GM21576 (cell line): ENCODE measurements around the gene ZMIZ1.
"Not testable (repeated sequence)": the region's sequence is repeated elsewhere in the genome, so short reads cannot be mapped to it uniquely, and the experiment has no call there.

ENCODE experiments used
- ATAC-seq: cut with Tn5 transposase; IDR thresholded peaks from one replicate; pipeline ENCODE4 v1.9.1; 2021; ENCODE audit warnings: mild to moderate bottlenecking, moderate library complexity; ENCODE audit not compliant: unreplicated experiment

The ZMIZ1 gene

DNA sequence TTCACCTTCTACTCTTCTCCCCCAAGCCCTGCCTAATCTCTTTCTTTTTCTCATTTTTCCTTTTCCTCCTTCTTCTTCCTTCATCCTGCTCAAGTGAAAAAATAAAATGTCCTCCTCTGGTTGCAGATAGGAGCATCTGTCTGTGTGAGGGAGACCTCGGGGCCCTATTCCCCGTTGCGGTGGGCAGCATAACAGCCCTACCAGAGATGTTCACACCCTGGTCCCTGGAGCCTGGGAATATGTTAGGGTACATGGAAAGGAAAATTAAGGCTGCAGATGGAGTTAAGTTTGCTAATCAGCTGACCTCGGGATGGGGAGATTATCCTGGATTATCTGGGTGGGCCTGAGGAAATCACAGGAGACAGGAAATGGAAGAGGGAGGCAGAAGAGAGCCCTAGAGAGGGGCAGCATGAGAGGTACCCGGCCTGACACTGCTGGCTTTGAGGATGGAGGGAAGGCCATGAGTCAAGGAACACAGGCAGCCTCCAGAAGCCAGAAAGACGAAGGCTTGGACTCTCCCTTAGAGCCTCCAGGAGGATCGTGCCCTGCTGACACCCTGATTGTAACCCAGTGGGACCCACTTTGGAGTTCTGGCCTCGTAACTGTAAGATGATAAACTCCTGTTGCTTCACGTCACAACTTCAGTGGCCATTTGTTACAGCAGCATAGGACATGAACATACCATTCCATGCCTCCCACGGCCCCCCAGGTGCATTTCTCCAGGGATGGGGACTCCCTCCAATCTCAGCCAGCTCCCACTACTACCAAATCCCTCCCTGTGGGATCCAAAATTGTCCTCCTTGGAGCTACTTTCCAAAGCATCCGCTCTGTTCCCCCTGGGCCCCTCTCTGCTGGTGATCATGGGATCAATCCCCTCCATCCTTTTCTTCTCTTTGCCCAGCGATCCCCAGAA lies 39.0 kb upstream of the ZMIZ1 start:
- ATAC-seq, result no peak

DNA sequence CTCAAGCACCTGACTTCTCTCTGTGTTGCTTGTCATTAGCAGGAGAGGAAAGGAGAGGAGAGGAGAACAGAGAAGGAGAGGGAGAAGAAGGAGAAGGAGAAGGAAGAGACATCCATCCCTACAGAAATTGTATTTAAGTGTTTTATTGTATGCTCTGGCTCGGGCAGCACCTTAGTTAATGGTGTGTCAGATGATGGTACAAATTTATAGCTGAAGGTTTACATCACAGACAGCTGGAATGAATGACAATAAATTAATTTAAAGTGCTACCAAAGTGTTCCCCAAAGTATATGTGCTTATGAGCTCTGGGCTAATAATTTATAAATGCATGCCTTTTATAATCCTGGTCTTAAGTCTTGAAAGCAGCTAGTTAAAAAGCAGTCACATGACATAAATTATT lies 38.1 kb upstream of the ZMIZ1 start:
- no peak for ATAC-seq

DNA sequence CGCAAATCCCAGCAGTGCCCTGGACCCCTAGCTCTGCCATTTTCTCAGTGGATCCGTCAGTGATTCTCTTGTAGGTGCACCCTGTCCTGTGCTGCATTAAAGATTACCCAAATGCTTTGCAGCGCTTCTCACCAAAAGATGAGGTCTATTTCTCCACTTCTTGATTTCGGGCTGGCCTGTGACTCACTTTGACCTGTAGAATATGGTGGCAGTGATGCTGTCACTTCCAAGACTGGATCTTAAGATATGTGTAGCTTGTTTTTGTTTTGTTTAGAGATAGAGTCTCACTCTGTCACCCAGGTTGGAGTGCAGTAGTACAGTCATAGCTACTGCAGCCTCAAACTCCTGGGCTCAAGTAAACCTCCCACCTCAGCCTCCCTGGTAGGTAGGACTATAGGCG lies 37.0 kb upstream of the ZMIZ1 start:
- no peak for ATAC-seq

DNA sequence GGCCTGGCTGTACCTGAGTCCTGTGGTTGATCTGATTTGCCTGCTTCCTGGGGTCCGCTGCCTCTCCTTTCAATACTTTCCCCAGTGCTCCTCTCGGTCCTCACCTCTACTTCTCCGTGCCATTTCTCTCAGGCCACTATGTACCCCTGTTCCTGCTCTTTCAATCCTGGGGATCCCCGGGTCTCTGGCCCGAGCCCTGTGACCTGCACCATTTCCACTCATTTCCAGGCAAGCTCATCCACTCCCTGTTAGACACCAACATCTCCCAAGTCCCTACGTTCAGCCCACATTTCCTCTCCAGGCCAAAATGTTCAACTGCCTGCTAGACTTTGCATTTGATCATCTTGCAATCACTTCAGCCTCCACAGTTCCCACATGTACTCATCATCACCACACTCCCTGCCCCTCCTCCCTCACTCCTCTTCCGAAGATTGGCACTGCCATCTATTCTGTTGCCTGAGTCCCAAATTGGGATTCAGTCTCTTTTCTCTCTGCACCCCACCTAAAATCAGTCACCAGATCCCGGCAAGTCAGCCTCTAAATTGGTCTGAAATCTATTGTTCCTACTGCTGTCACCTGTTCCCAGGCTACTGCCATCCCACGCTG lies 34.4 kb upstream of the ZMIZ1 start:
- no peak for ATAC-seq

DNA sequence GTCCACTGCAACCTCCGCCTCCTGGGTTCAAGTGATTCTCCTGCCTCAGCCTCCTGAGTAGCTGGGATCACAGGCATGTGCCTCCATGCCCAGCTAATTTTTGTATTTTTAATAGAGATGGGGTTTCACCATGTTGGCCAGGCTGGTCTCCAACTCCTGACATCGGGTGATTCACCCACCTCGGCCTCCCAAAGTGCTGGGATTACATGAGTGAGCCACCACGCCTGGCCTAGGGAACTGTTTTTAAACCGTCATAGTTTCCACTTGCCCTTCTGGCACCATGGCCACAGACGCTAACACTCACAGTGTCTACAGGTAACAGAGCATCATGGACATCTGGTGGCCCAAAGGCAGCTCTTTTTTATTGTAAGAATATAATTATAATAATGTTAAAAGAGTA lies 32.4 kb upstream of the ZMIZ1 start:
- ATAC-seq, result not testable (repeated sequence)

DNA sequence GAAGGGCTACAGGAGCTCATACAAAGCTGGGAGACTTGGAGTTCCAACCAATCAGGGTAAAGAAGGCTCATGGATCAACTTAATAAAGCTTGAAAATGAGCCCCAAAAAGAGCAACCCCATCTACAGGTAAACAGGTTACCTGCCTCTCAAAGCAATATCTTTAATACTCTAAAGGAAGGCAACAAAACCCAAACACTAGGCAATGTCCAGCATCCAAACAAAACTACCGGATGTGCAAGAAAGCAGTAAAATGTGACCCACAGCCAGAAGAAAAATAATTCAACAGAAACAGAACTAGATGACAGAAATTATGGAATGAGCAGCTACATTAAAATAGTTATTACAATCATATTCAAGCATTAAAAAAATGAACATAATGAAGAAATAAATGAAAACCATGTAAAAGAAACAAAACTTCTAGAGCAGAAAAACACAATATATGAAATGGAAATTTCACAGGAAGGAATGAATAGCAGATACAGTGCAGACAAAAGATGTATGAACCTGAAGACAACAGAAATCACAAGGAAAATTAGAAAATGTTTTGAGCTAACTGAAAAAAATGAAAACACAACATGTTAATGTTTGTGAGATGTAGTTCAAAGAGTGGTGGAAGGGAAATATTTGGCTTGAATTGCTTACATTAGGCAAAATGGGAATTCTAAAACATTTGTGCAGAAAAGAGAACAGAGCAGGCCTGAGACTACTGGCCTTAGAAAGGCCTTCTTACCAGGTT lies 30.5 kb upstream of the ZMIZ1 start:
- no peak for ATAC-seq

DNA sequence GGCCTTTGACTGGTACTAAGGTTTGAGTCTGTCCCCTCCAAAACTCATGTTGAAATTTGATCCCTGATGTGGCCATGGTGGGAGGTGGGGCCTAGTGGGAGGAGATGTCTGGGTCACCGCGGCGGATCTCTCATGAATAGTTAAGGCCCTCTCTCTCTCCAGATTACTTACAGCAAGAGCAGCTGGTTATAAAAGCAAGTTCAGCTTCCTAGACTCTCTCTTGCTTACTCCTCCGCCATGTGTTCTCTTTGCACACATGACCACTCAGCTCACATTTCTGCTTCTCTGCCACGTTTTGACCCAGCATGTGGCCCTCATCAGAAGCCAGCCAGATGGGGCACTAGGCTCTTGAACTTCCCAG lies 29.9 kb upstream of the ZMIZ1 start:
- ATAC-seq, result no peak

DNA sequence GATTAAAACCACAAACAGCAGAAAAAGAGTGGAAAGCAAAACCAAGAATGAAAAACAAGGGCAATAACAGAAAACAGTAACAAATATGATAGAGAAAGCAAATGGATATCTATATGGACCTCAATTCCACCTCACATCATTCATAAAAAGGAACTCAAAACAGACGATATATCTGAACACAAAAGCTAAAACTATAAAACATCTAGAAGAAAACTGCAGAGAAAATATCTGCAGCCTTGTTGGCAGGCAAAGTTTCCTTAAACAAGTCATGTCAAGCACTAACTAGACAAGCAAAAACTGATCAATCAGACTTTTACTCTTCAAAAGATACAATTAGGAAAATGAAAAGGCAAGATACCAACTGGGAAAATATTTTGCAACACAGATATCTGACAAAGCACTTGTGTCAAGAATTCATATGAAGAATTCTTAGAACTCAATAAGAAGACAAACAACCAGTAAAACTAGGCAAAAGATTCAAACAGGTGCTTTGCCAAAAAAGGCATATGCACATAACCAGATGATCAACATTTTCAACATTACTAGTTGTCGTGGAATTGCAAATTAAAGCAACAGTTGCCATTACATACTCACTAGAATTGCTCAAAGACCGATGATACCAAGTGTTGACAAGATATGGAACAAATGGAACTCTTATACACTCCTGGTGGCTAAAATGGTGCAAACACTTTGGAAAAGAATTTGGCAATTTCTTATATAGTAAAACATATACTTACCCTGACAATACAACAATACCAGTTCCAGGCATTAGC lies 25.9 kb upstream of the ZMIZ1 start:
- ATAC-seq, result no peak

DNA sequence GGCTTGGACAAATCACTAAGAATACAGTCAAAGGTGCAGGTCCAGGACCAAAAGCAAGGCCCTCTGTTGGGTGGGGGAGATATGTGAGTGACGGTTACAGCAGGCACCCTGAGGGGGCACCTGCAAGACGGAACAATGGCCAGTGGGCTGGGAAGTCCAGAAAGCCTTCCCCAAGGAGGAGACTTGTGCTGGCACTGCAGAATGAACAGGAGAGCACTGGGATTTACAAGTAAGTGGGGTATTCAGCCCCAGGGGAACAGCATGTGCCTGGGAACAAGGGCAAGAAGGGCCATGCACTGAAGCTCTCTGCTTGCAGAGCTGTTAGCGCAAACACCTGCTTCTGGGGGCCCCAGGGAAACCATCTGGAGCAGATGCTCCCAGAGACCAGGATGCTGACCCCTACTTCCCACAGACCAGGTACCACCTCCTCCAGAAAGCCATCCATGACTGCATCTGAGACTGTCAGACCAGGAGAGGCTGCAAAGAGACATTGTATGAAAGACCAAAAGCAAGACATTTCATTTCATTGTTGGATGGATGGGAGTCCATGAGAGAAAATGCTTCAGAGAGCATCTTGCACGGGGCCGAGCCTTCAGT lies 24.6 kb upstream of the ZMIZ1 start:
- no peak for ATAC-seq

DNA sequence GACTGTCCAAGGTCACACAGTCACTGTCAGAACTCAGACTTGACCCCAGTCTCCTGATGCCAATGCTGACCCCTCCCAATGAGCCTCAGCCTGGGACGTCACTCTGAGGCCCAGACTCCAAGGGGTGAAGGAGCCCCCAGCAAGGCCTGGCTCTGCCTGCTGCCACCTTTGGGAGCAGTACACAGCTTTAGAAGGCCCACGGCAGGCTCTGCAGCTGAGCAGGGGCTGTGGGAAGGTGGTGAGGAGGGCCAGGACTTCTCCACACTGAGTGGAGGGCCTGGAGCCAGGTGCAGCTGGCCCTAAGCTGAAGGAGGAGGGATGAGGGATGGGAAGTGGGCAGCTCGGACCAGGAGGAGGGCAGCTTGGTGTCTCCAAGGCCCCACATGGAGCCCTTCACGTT lies 23.9 kb upstream of the ZMIZ1 start:
- ATAC-seq, result no peak

DNA sequence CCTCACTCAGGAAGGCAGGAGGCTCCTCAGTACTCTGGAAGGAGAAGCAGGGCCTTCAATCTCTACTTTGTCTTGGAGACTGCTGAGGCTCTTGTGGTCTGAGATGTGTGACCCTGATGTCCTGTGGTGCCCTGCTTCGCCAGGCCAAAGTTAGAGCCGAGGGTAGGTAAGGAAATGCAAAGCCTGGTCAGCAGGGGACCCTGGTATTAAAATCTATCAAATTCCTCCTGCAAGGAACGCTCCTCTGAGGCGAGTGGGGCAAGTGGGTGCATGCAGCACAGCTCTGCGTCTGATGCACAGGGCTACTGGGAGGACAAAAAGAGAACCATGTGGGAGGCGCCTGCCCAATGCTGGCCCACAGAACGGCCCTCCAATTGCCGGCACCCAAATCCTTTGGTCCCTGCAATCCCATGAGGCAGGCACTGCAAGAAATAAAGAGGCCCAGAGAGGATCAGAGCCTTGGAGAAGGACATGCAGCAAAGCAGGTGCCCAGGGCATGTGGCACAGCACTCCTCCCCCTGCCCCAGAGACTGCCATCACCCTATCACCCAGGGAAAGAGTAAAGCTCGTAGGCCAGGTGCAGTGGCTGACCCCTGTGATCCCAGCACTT lies 23.1 kb upstream of the ZMIZ1 start:
- ATAC-seq, result no peak

DNA sequence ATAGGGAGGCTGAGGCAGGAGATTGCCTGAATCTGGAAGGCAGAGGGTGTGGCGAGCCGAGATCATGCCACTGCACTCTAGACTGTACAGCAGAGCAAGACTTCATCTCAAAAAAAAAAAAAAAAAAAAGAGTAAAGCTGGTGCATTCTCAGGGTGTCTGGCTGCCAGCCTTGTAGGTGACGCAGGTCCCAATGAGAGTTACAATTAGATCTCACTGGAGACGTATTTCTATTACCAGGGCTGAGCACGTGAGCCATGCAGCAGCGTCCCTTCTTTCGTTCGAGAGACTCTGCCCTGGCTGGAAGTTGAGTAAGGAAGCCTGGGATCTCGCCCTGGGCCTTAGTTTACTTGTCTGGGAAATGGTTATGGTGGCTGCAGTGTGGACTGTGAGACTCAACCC lies 22.4 kb upstream of the ZMIZ1 start:
- ATAC-seq, result no peak

DNA sequence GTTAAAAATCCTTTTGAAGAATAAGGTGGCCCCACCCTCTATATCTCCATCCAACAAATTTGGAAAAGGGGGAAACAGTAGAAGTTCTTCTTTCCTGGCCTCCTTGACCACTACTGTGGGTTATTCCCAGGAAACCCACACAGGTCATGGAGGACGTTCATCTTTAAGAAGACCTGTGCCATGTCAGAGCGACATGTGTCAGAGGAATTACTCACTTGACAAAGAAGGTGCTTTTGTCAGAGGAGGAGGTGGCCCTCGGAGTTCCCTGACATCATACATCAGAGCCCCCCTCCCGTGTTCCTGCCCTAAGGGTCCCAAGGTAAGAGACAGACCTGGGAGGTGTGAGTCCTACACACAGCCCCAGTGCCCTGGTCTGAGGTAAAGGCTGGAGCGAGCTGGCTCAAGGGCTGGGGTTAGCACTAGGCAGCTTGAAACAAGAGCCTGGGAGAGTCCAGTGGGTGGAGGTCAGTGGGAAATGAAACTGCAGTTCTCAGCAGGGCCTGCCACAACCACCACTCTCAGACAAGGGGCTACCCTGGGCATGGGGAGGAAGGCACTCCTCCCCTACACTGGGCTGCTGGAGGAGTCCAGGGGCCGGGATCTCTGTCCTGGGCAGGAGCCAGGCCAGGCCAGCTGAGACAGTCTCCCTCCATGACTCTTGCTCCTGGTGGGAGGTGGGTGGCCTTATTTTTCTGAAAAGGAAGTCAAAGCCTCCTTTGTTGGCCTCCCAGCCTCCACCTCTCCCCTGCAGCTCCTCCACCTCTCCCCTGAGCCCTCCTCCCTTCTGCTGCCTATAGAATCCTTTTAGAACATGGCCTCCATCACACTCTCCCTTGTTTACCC lies 21.8 kb upstream of the ZMIZ1 start:
- no peak for ATAC-seq

DNA sequence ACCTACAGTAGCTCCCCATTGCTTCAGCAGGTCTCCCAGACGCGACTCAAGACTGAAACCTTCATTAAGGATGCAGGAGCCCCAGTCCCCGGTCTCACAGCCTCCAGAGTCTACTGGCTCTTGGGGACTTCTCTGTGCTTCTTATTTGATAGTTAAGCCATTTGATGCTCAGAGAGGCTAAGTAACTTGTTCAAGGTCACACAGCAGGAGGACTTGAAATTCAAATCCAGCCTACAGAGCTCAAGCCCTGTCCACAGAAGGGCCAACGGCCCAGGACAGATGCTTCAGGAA lies 21.2 kb upstream of the ZMIZ1 start:
- no peak for ATAC-seq

DNA sequence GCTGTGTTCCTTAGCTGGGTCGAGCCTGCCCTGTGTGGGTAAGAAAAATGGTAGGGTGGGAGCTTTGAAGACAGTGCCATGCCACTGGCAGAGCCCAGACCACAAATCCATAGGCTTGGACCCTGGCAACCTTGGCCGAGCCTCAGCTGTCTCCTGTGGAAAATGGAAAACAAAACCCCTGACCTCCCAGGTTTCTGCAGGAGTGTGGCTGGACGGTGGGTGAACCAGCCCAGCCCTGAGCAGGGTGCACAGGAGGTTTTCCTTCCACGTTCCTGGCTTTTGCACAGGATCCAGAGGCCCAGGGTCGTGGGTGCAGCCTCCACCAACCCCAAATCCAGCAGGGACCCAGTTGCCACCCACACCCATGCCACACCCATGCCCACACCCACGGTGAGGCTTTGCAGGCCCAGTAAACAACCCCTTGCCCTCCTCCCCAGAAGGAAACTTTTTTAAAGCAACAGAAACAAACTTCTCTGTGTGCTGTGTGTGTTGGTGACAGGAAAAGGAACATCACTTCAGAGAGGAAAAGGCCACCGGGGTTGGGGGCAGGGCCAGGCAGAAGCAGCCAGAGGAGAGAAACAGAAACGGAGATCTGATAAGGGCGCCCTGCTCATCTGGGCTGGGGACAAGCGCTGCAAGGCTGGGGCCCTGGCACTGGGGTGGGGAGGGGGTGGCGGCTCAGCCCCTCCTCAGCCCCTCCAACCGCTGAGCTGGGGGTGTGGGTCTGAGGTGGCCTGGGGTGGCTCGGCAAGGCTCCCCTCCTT lies 20.7 kb upstream of the ZMIZ1 start:
- ATAC-seq, result no peak

DNA sequence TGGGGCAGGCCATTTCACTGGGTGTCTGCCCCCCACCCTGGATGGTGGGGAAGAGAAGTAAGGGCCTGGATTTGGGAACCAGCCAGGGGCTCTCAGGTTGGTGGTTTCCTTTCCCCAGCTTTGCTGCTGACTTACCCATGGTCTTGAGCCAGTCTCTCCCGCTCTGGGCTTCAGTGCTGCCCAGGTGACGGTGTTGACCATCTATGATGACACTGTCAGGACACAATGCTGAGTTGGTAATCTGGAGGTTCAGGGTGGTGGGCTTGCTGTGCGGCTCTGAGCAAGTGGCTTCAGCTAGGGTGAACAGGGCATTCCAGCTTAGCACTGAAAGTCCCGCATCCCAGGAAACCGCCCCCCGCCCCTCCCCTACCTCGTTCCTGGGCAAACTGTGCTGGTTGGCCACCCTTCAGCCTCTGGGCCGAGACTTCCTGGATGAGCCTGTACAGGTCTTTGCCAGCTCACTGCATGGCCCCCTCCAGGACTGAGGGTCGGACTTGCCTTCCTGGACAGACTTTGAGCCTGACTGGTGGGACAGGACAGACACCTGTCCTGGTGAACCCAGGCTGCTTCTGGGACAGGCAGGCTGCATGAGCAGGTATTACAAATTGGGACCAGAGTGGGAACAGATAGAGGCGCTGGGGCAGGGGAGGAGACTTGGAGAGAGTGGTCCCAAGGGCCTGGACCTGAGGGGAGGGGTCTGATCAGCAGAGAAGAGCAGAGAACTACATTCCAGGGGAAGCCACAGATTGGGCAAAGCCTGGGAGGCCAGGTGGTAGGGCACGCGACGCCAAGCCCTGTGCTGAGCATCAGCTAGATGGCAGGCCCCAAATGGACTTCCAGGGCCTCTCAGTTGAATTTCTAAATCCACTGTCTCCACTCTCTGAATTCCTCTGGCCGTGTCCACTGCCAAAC lies 19.9 kb upstream of the ZMIZ1 start:
- no peak for ATAC-seq

DNA sequence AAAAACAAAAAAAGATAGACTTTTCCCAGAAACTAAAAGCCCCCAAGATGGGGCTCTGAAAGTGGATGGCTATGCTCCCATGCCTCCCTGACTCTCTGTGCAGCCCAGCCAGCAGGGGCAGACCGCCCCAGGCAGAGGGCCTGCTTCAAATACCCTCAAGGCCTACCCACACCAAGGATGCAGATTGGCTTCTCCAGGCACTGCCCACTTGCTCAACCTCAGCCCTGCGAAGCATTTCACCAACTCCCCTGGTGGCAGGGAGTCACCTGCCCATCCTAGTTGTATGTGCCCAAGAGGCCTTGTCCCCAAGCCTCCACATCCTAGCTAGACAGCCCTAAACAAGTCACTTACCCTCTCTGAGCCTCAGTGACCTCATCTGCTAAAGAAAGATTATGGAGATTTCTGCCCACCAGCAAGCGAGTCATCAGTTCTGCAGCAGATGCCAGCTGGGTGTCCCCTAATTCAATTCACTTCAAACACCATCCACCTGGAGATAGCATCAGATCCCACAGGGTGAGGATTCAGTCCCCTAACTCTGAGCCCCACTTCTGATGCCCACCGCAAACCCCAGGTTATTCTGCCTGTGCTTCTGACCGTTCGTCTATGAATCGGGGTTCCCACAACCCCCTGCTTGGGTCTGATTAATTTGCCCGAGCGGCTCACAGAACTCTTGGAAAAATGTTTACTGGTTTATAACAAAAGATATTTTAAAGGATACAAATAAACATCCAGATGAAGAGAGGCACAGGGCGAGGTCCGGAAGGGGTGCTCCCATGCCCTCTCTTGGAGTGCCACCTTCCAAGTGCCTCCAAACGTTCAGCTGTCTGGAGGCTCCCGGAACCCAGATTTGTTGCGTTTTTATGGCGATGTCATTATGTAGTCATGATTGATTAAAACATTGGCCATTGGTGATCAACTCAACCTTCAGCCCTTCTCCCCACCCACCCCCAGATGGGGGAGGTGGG lies 18.6 kb upstream of the ZMIZ1 start:
- no peak for ATAC-seq
